HG03558 (cell line): ENCODE results near the gene SLC25A14.
A peak's percentile ranks its signal among the peaks of the same experiment; 100 is the strongest.

Experiments used
- ATAC-seq: cut with Tn5 transposase; IDR thresholded peaks from one replicate; pipeline ENCODE4 v1.9.1; 2021; ENCODE audit warnings: moderate number of reproducible peaks; ENCODE audit not compliant: unreplicated experiment; ENCODE audit errors: extremely low read depth

The SLC25A14 gene

DNA sequence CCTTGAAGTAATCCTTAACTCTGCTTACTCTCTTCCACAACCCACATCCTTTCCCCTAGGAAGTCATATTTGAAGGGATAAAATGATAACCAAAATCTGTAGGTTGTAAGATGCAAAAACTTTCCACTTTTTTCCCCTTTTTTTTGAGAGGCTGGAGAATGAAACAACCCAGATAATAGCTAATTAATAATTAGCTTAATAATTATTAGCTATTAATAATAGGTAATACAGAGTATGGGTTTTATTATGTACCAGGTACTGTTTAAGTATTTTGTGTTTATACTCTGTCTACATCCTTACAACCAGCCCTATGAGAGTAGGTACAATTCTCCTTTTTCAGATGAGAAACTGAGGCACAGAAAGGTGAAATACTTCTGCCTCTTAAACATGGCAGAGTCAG is 36.4 kb downstream of the SLC25A14 start:
- ATAC-seq = no peak

DNA sequence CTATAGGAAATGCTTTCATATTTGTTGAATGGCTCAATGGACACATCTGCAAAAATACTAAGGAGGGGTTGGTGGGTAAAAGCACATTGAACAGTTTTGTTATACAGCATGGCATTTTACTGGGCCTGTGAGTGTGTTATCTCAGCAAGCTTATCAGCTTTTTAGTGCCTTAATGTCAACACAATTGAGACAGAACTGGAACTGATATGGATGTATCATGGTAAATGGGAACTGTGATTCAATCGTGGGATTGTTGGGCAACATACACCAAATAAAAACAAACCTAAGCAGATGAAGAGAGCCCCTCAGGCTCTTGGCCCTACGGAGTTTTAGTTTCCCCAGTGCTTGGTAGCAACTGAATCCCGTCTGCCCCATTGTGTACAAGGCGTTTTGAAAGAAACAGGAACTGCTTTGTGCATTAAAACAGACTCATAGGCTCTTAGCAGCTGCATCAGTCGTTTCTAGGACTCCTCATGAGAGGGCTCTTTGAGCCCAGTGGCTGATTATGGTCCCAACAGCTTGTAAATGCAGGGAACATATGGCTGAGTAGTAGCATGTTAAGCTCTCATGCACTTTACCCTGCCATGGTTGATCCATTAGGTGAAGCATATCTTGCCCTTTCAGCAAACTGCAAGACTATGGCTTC is 38.4 kb downstream of the SLC25A14 start:
- ATAC-seq = no peak

DNA sequence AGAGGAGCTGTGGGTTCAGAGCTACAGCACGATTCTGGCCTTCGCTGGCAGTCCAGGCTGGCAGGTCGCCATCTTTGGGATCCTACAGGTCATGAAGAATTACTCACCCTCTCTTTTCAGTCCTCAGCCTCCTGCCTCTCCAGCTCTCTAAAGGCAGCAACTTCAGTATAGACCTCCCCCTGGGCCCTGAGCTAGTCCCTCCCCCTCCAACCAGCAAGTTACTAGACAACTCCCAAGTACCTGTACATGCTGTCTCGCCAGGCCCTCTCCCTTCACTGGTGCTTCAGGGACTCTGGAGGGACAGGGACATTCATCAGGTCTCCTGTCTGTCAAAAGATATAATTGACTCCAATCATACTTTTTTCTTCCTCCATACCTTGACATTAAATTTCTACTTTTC is 45.8 kb downstream of the SLC25A14 start, which contains the start of gene GPR119:
Gene GPR119 (minus strand): TSS at position 155 of the 400 bp plus-strand sequence. CDS start 227 bp downstream, outside the sequence.
- no peak for ATAC-seq

GRCh38 chrX:130386408-130386808 is 46.7 kb downstream of the SLC25A14 start:
- ATAC-seq = no peak

GRCh38 chrX:130393451-130394074 is 53.8 kb downstream of the SLC25A14 start:
- no peak for ATAC-seq

GRCh38 chrX:130395341-130395740 is 55.6 kb downstream of the SLC25A14 start:
- no peak for ATAC-seq

GRCh38 chrX:130401415-130402207 is 61.9 kb downstream of the SLC25A14 start, which contains the start of gene RBMX2:
RBMX2 (plus strand) TSS chrX:130401987; CDS start chrX:130402033, 46 bp downstream.
- ATAC-seq = peak; percentile 79

DNA sequence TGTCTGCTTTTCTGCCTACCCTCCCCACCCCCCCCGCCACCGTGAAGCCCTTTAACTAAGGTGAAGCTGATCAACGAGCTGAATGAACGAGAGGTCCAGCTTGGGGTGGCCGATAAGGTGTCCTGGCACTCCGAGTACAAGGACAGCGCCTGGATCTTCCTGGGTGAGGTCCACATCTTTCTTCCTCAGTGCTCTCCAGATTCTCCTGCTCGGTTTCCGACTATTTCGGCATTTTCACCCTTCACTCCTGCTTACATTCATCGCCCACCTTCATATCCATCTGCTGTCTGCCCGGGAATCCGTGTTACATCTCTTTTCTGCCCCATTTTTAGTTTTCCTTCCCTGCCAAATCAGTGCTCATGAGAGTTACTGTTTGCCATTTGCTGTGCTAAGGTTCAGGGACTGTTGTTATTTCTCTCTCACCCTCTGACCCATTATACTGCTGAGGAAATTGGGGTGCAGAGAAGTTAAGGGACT is 62.5 kb downstream of the SLC25A14 start:
- ATAC-seq = no peak

DNA sequence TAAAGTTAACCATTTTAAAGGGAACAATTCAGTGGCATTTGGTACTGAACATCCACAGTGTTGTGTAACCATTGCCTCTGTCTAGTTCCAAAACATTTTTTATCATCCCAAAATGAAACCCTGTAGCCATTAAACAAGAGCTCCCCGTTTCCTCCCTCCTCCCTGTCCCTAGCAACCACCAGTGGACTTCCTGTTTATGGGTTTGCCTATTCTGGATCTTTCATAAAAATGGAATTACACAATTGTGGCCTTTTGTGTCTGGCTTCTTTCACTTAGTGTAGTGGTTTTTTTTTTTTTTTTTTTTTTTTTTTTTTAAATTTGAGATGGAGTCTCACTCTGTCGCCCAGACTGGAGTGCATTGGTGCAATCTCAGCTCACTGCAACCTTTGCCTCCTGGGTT is 73.7 kb downstream of the SLC25A14 start:
- ATAC-seq = no peak

GRCh38 chrX:130414800-130415199 is 75.1 kb downstream of the SLC25A14 start:
- no peak for ATAC-seq

- no peak for ATAC-seq
Measured at GRCh38 chrX:130415201-130415600, 75.5 kb downstream of the SLC25A14 start.

DNA sequence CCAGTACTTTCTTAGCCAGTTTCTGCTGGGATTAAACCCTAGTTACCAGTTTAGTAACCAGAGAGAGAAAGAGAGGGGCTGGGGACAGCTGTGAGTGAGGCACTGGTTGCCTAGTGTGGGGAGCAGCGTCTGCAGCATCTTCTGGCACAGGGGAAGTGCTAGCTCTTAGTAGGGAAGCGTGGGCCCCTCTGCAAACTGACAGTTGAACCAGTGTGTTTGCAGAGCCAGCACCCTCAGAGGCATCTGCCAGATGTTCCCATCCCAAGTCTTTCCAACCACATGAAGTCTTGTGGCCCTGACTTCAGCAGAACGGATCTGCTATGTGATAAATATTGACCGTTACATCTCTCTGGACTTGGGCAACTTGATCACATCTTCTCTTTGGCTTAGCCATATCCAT is 77.1 kb downstream of the SLC25A14 start:
- ATAC-seq = no peak

- ATAC-seq = no peak
Measured at GRCh38 chrX:130418066-130418465, 78.3 kb downstream of the SLC25A14 start.

DNA sequence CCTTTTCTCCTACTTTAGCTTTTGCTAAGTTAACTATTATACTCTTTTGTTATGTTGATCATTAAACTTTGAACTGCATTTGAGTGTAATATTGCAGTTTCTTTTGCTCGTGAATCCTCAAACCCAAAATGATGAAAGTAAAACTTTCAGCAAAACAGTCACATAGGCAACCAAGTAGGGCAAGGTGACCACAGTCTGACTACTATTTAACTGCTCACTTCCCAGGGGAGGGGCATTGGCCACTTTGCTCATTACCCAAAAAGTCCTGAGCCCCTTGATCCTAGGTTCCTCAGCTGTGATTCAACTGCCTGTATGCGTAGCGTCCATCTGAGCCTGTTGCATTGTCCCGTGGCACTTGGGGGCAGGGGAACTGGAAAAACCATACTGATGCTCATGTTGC is 79.0 kb downstream of the SLC25A14 start:
- ATAC-seq = no peak

- ATAC-seq = no peak
Measured at GRCh38 chrX:130419263-130419662, 79.5 kb downstream of the SLC25A14 start.
